HG03460 (cell line): ENCODE data around the gene GOSR2.

Experiments used
- ATAC-seq: cut with Tn5 transposase; IDR thresholded peaks from one replicate; pipeline ENCODE4 v1.9.1; 2021; ENCODE audit not compliant: unreplicated experiment

GOSR2 gene

GRCh38 chr17:46922804-46923635 is at the start of gene GOSR2:
GOSR2 (plus strand) TSS chr17:46923160; CDS start chr17:46923193, 33 bp downstream.
- ATAC-seq, result peak; percentile 83

- ATAC-seq, result no peak
Measured at GRCh38 chr17:46873941-46874645, 48.9 kb upstream of the GOSR2 start.

GRCh38 chr17:46874906-46875305 is 48.1 kb upstream of the GOSR2 start:
- ATAC-seq, result no peak

- no peak for ATAC-seq
Measured at GRCh38 chr17:46875849-46876352, 47.1 kb upstream of the GOSR2 start.

DNA sequence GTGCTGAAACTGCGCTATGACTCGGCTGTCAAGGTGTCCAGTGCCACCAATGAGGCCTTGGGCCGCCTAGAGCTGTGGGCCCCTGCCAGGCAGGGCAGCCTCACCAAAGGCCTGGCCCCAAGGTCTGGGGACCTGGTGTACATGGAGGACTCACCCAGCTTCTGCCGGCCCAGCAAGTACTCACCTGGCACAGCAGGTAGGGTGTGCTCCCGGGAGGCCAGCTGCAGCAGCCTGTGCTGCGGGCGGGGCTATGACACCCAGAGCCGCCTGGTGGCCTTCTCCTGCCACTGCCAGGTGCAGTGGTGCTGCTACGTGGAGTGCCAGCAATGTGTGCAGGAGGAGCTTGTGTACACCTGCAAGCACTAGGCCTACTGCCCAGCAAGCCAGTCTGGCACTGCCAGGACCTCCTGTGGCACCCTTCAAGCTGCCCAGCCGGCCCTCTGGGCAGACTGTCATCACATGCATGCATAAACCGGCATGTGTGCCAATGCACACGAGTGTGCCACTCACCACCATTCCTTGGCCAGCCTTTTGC is 46.5 kb upstream of the GOSR2 start:
- no peak for ATAC-seq

GRCh38 chr17:46876926-46877325 is 46.0 kb upstream of the GOSR2 start:
- ATAC-seq, result no peak

DNA sequence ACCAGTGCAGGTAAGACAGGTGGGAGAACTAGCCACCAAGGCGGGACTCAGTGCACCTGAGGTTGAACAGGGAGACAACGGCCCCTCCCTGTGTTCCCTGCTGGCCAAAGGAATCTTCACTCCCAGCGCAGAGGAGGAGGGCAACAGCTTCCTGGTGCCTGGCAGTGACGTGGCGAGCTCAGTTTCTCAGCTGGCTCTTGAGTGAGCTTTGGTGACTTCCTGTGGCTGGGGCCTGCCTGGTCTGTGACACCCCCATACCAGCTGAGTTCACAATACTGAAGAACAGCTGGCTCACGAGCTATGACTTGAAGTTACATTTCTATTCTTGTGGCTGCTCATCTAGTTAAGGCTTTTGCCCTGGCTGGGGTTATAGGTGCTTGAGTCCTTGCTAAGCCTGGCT is 45.5 kb upstream of the GOSR2 start:
- ATAC-seq, result no peak

GRCh38 chr17:46878055-46878454 is 44.9 kb upstream of the GOSR2 start:
- ATAC-seq, result no peak

DNA sequence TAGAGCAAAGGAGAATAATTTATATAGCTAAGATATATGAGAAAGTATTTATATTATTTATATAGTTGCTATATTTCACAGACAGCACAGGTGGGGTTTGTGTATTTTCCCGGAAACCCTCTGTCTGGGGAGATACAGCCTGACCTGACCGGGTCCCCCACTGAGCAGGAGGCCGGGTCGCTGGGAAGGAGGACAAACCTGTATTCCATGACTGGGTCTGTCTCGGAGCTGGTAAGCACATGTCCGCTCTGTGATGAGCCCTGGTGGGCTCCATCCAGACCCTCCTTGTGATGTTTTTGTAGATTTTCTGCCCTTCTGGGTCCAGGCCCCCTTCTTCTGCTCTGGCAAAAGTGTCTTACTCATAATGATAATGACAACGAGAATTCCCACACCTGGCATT is 43.9 kb upstream of the GOSR2 start:
- ATAC-seq, result no peak

DNA sequence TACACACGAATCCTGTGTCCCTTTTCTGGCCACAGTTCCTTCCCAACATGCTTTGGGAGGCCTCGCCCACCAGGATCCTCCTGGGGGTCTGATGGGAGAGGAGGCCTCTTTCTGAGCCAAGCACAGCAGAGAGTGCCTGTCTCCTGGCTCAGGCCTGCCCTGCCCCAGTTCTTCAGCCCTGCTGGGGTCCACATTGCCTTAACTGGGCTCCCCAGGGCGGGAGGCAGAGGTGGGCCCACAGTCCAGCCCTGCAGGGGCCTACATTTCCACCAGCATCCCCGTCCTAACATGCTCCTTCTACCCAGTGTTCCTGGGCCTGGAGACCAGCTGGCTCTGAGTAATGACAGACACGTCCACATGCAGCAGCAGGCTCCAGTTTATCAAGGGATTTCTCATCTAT is 41.9 kb upstream of the GOSR2 start:
- ATAC-seq, result no peak

DNA sequence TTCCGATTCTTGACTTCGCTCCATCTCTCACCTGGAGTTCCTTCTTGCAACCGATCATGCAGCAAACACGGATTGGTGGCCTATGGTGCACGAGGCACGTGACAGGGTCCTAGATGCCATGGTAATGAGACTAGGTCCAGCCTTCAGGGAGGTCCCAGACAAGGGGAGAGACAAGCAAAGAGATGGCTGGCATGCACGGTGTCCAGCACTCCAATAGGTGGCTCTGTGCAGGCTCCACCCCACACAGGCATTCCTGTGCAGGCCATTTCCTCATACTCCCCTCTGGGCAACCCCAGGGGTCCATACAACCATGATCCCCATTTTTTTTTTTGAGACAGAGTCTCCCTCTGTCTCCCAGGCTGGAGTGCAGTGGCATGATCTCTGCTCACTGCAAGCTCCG is 40.3 kb upstream of the GOSR2 start:
- no peak for ATAC-seq

DNA sequence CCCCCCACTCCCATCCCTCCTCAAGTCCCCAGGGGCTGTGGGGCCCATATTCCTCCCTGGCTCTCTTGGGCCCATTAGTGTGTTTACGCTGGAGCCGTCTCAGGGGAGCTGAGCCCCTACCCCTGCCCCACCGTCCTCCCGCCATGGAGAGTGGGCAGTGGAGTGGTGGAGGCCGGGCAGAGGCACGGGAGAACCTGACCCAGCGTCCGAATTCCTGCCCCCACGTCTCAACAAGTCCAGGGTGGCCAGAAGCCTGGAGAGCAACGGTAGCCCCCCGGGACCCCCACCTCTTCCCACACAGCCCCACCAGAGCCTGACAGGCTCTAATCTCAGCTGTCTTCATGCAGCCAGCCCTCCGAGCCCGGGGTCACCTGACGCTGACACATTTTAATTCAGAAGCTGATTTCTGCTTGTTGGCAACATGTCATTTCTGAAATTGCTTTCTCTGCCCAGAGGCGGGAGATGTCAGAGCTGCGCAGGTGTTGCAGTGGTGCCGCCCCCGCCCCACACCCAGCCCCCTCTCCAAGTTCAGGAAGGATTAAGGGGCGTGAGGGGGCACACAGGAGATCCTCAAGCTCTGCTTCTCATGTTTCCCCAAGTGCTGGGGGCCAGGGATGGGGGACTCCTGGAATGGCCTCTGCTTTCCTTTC is 39.0 kb upstream of the GOSR2 start:
- ATAC-seq, result no peak

- no peak for ATAC-seq
Measured at GRCh38 chr17:46884552-46884951, 38.4 kb upstream of the GOSR2 start.

DNA sequence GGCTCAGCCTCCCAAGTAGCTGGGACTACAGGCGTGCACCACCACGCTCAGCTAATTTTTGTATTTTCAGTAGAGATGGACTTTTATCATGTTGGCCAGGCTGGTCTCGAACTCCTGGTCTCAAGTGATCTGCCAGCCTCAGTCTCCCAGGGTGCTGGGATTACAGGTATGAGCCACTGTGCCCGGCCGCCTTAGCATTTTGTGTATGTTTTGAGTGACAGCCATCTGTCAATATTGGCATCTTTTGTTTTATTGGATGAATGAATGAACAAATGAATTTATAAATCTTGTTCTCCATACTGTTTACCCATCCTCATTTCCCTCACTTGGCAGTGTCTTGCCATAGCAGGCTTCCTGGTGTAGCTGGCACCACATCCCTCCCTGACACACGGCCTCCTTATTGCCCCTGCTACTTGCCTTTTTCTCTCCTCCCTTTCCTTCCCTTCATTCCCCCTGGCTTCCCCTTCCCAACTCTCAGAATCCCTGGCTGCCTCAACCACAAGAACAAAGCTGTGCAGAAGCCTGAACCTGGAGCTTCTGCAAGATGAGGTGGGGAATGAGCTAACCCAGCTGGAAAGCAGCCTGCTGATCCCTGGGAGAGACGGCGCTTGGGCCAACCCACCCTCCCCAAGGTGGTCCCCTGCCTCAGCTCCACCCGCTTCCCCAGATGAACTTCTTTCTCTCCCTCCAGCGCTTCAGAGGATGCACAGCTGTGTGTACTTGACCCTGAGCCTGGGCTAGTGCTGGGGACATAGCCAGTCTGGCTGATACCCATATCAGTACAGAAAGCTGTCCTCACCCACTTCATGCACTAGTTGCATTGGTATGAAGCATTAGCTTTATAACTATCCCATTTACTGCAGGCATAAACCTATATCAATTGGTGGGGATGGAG is 37.3 kb upstream of the GOSR2 start:
- ATAC-seq, result no peak

- ATAC-seq, result no peak
Measured at GRCh38 chr17:46886310-46886663, 36.7 kb upstream of the GOSR2 start.

GRCh38 chr17:46887717-46888116 is 35.2 kb upstream of the GOSR2 start:
- no peak for ATAC-seq

DNA sequence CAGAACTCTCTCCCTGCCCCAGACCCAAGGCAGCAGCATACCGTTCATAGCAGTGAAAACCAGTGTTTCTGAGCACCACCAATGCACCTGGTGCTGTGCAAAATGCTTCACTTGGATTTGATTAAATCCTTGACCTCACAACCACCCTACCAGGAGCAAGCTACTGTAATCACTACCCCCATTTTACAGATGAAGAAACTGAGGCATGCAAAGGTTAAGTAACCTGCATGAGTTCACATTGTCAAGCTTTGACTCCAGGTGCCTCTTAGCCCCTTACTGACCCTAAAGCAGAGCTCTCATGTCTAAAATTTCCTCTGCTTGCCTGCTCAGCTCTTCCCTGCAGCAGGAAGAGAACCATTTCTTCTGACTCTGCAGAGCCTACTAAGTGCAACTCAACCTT is 34.2 kb upstream of the GOSR2 start:
- no peak for ATAC-seq

- no peak for ATAC-seq
Measured at GRCh38 chr17:46889519-46889918, 33.4 kb upstream of the GOSR2 start.

- ATAC-seq, result no peak
Measured at GRCh38 chr17:46889992-46890564, 32.9 kb upstream of the GOSR2 start.

- ATAC-seq, result no peak
Measured at GRCh38 chr17:46890638-46891037, 32.3 kb upstream of the GOSR2 start.
